OCI-M1 (cell line): ENCODE results near the gene EML2.
"Not testable (repeated sequence)": the region's sequence is repeated elsewhere in the genome, so short reads cannot be mapped to it uniquely, and the experiment has no call there.

Source experiments
- DNase-seq: peaks from one replicate; lab custom pipeline; 2025; lab: John Stamatoyannopoulos, UW

Gene EML2

DNA sequence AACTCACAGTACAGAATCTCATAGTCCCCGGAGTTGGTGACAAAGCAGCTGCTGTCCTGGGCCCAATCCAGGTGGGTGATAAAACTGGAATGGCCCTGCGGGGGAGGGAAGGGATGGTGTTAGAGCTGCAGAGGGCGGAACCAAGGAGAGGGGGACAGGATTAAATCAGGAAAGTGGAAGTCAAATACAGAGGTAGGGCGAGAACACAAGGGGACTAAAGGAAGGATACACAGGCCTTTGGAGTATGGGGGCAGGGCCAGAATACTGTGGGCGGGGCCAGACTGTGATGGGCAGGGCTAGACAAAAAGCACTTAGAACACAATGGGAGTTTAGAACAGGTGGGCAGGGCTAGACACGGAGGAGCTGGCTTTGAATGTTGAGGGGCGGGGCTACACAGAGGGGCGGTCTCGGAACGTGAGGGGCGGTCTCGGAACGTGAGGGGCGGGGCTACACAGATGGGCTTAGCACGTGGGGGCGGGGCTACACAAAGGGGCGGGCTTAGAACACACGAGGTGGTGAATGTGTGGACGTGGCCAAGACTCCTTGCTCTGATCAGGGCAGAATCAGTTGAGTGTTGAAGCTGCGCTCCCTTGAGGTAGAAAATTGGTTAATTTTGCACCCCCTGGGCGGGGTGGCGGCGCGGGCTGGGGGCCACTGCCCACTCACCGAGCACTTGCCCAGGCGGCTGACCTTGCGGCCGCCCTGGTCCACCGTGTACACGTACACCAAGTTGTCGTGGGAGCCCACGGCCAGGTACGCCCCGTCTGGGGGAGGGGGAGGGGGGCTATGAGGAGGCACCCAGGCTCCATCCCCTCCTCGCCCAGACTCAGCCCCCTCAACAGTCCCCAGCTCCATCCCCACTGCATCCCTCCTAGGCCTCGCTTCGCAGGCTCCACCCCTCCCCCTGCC, 23.1 kb downstream of the EML2 start:
- DNase-seq, result peak; percentile 97

DNA sequence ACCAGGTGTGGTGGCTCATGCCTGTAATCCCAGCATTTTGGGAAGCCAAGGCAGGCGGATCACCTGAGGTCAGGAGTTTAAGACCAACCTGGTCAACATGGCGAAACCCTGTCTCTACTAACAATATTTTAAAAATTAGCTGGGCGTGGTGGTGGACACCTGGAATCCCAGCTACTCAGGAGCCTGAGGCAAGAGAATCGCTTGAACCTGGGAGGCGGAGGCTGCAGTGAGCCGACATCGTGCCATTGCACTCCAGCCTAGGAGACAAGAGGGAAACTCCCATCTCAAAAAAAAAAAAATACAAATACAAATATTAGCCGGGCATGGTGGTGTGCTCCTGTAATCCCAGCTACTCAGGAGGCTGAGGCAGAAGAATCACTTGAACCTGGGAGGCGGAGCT, 24.1 kb downstream of the EML2 start:
- not testable (repeated sequence) for DNase-seq

DNA sequence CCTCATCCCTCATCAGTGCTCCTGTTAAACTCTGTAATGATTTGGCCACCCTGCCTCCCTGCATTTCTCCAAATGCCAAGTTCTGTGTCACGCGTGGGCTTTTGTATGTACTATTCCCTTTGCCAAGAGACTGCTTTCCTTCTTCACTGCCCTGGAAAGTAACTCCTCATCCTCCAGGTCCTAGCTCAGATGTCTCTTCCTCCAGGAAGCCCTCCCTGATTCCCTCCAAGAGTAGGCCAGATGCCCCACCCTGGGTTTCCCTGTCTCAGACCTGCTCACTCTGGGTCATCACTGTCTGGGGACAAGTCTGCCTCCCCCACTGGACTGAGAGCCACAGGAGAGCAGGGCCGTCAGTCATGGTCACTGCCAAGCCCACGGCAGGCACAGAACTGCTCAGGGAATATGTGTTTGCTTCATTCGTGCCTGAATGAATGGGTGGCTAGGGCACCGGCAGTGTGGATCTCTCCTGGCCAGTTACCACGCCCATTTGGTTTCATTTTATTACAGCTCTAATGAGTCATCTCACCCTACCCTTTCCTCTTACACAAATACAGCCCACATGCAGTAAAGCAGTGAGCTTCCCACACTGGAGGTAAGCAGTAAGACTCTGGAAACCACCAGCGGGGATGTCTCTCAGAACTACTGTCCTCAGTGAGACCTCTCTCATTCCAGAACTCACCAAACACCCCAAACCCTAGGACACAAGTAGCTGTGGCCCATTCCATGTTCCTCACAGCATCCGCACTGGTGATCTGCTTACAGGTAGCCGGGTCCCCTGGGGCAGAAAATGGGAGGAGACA, 25.1 kb downstream of the EML2 start:
- peak; percentile 44 for DNase-seq

DNA sequence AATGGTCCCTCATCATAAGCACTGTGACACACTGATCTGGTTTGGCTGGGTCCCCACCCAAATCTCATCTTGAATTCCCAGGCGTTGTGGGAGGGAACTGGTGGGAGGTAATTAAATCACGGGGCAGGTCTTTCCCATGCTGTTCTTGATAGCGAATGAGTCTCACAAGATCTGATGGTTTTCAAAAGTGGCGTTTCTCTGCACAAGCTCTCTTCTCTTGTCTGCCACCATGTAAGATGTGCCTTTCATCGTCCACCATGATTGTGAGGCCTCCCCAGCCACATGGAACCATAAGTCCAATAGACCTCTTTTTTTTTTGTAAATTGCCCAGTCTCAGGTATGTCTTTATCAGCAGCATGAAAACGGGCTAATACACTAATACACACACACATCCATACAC, 30.2 kb downstream of the EML2 start:
- DNase-seq, result no peak

DNA sequence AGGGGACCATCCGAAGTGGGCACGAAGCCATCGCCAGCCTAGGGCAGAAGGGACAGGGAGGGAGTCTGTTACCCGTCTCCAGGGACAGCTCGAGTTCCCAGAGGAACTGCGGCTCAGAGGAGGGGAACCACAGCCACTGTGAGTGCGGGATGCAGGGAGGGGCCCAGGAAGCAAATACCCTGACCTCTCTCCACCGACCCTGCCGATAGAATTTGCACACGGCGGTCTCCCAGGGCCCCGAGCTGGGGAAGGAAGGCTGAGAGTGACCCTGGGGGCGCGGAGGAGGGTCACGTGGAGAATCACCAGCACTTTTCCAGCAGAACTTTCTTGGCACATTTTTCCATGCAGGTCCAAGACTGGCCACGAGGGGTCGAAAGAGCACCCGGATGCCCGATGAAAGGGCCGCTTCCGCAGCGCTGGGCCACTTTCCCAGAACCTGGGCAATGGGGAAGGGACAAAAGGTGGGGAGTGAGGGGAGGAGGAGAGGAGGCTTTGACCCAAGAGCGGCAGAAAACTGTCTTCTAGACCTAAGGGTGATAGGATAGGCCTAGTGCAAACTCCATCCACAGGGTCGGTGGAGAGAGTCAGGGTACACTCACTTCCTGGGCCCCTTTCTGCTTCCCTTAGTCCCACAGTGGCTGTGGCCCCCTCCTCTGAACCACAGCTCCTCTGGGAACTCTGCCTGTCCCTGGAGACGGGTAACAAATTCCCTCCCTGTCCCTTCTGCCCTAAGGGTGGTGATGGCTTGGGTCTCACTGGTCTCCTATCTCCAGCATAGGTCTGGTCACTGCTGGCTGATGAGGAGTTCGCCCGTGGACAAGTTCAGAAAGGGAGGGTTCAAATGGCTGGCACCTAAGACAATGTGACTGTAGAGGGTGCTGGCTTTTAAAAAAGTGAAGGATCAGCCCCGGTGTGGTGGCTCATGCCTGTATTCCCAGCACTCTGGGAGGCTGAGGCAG, 31.8 kb downstream of the EML2 start:
- DNase-seq, result peak; percentile 82

DNA sequence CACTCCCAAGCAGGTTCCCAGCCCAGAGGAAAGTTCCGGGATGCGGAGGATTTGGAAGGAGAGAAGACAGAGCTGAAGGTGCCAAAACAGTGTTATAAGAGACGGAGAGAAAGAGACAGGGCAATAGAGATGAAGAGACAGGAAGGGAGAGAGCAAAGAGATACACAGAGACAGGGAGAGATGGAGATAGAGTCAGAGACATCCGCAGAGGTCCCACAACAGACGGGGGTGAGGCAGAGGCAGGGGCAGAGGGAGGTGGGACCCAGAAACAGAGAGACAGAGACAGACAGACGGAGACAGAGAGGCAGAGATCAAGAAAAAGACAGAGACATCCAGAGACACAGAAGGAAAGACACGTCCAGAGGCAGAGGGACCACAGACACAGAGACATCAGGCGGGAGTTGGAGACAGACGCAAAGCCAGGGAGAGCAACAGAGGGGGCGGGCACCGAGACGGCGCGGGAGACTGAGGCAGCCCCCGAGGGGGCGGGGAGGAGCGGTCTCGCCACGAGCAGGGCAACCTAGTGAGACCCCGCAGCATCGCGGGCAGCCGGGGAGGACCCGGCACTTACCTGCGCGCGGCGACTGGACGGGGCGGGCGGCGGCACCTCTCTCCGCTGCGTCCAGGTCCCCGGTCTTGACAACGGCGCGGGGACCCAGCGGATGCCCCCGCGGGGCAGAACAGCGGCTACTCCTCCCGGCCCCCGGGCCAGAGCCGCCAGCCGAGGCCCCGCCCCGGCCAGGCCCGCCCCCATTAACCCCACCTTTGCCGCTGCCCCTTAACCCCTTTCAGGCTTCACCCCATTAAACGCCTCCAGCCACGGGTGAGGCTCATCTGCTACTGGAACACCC, 37.4 kb downstream of the EML2 start, which contains the start of gene GPR4:
TSS of gene GPR4 (minus strand) at position 689 of the 851 bp plus-strand sequence. CDS start 10,346 bp downstream, outside the sequence.
- DNase-seq, result no peak

DNA sequence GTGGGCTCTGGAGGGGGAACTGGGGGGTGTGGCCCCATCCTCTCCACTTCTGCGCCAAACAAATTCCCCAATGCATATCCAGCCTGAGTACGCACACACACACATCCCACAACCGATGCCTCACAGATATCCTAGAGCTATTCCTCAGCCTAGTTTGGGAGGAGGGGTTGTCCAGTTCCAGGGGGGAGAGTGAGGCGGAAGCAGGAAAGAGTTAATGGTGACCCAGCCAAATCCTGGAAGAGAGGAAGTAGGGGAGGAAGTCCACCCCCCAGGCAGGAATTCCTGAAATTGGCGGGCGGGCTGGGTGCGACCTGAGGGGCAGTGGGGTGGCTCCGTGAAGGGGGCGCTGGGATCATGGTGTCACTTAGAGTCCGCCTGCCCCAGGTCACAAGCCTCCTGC, 38.1 kb downstream of the EML2 start:
- no peak for DNase-seq

DNA sequence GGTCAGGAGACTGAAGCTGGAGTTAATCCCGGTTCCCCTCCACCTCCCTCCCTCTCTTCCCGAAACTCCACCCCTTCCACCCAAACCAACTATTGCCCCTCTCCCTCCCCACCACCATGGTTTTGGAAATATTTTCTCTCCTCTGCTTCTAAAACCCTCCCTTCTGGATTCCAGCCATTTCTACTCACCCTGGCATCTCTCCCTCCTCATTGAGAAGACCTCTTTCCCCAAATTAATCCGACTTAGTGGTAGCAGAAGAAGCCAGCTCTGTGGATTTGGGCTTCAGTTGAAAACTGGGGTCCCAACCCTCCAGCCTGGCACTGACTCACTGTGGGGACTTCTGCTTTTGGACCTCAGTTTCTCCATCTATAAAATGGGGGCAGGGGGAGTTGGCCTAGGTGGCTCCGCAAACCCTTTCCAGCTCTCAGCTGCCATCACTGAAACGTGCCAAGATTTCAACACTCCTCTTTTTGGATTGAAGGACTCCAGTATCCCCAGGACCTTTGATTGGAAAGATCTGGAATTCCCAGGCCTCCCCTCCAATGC, 38.8 kb downstream of the EML2 start:
- no peak for DNase-seq

DNA sequence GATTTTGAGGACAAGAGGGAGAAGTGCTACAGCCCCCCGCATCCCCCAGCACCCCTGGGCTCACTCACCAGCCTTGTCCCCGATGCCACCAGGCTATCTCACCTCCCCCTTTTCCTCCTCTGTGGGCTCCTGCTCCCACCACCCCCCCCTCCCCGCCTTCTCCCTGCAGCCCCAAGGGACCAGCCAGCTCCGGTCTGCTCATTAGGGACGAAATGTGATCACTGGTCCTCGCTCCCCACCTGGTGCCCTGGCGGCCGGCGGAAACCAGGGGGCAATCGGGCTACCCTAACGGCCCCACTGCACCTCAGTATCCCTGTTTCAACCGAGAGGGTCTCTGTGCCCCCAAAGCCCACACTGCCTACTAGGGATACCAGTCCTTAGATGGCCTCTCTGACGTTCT, 39.9 kb downstream of the EML2 start:
- no peak for DNase-seq

DNA sequence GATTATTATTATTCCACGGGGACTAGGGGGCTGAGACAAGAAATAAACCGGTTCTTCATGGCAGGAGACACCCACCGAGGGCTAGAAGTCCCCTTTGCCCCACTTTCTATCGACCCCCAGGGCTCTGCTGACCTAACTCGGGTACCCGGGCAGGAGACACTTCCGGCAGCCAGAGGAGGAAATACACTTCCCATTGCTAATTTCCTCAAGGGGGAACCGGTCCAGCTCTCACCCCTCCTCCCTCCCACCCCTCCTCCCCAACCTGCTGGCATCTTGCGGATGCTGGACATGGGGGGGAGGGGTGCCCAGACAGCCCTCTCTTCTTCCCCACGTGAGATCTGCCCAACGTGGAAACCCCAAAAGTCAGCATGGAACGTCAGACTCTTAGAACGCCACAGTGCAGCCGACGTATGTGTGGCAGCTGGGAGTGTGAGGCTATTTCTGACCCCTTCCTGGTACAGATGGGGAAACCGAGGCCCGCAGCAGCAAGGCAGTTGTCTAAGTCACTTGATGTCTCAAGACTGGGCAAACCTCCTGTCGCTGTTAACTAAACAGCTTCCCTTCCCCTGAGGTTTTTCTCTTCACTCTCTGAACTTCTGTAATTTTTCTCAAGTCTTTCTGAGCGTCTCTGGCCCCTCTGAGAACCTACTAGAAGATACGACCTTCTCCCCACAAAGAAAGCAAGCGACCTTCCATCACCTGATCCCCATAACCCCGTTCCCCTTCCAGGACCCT, 40.8 kb downstream of the EML2 start:
- DNase-seq, result peak; percentile 23

DNA sequence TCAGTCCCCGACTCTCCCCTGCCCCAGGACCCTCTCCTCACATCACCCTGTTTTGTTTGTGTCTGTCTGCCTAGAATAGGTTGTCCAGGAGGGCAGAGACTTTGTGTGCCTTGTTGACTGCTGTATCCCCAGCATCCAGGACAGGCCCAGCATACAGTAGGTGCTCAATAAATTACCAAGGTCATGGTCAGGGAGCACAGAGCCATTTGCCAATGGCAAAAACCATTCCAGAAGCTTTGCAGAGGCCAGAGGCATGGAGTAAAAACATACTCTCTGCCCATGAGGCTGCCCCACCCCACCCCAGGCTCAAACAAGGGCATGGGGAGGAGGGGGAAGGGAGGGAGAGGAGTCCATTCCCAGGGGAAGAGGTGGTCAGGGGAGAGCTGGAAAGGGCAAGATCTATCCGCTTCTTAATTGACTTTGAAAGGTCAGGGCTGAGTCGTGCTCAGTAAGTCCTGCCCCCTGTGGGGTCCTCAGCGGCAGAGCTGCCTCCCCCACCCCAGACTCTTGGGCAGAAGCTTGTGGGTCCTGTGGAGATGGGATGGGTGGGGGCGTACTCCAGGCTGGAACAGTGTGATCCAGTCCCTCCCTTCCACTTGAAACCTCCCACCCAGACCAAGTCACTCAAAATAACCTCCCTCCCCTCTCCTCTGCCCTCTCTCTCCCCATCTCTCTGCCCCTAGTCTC, 41.6 kb downstream of the EML2 start:
- DNase-seq, result no peak

DNA sequence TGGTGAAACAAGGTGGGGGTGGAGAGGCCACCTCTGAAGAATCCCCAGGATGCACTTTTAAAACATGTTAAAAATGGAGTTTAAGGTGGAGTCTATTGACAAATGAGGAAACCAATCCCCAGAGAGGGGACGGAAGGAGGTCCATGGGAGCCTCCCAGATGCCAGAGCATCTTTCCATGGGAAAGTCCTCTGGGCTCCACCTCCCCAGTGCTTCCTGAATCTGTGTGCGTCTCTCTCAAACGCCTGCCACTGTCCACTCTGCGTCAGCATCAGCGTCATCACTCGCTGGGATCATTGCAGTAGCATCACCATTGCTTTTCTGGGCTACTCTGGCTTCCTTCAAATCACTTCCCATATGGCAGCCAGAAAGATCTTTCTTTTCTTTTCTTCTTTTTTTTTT, 43.4 kb downstream of the EML2 start:
- no peak for DNase-seq

DNA sequence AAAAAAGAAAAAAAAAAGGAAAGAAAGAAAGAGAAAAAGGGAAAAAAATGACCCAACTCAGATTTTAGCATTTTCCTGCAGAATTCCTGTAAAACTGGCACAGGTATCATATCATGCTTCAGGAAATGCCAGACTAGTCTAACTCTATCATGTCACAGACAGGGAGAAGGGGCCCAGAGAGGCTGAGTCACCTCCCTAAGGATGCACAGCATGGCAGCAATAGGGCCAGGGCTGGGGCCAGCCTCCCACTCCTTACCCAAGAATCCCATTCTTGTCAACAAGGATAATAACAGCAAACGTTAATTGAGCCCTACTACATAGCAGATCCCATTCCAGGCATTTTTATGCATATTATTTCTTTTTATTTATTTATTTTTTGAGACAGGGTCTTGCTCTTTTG, 45.7 kb downstream of the EML2 start:
- no peak for DNase-seq

DNA sequence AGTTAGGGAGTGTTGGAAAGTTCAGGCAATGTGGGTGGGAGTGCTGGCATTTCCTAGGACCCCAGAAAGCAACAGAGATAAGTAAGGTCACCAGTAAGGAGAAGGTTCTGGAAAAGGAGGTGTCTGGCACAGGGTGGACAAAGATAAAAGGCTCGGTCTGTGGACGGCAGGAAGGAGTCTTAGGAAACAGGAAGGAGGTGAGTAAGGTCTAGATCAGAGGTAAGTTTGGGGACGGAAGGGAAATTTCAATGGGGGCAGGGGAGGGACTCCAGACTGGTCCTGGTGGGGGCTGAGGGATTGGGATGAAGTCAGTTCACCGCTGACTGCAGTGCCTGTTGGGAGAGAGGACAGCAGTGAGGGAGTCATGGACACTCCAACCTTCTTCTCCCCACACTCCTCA, 46.8 kb downstream of the EML2 start:
- no peak for DNase-seq

DNA sequence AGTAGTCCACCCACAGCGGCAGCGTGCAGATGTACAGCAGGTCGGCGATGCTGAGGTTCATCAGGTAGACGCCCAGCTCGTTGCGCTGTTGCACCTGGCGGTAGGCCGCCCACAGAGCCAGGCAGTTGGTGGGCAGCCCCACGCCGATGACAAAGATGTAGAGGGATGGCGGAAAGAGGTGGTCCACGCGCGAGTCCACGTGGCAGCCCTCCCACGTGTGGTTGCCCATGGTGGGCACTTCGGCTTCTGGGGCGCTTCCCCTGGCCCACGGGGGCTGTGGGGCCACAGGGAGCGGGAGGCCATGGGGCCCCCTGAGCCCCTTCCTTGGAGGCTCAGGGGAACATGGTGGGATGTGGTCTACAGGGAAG, 47.6 kb downstream of the EML2 start:
- no peak for DNase-seq

DNA sequence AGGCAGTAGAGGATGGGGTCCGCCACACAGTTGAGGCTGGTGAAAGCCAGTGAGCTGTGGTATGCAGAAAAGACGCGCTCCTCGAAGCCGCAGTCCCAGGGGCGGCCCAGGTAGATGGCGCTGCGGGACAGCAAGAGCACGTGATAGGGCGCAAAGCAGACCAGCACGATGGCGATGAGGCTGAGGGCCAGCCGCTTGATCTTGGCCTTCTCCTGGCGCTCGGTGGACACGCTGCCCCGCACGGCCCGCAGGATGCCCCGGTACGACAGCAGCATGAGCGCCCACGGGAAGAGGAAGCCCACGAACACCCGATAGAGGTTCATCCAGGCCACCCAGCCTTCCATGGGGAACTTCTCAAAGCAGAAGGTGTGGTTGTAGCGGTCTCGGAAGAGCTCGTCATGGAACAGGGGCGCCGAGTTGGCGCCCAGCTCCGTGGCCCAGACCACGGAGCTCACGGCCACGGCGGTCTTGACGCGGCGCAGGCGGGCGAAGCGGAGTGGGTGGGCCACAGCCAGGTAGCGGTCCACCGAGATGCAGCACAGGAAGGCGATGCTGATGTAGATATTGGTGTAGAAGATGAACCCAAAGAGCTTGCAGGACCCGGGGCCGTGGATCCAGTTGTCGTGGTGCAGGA, 48.1 kb downstream of the EML2 start:
- DNase-seq, result no peak

DNA sequence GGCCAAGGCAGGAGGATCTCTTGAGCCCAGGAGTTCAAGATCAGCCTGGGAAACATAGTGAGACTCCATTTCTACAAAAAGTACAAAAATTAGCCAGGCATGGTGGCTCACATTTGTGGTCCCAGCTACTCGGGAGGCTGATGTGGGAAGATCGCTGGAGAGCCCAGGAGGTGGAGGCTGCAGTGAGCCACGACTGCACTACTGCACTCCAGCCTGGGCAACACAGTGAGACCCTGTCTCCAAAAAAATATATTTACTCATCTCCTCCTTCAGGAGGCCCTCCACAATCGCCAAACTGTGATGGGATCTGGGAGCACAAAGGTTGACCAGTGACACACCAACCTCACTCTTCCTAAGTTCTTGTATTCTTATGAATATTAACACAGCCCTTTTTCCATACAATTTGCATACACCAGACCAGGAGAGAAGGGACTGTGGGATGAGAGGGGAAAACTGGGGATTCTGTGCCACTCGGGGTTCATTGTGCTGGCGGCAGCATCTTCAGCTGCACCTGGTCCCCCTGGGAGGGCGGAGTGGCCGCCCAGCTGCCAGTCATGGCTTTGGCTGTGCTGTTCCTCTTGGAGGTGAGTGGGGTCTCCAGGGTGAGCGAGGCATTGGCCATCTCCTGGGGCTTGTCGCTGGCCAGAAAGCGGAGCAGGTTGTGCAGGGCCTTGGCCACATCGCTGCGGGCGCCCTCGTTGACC, 48.7 kb downstream of the EML2 start:
- no peak for DNase-seq

DNA sequence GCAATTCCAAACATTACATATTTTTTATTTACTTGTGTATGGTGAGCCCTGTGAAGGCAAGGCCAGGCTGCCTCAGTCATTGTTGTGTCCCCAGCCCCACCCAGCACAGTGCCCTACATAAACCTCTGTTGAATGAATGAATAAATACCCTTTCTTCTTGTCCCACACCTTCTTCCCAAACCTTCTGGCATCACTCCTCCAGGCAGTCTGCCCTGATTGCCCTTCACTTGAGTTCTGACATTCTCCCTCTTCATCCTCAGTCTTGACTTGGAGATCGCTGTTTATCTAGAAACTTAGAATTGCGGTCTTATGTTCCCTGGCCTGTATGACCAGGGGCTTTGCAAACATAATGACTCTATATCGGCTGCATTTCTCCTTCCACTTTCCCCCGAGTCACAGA, 49.4 kb downstream of the EML2 start:
- no peak for DNase-seq
